ENCODE measurements around the gene NUDT22.

The NUDT22 gene

GRCh38 chr11:64225608-64226506, at the start of gene NUDT22, which contains the start of gene TRPT1:
TSS of gene NUDT22 (plus strand) at chr11:64226274. CDS start at chr11:64226653, 379 bp downstream.
TSS of gene TRPT1 (minus strand) at chr11:64226186. CDS start at chr11:64225860, 326 bp downstream.
- DNase-seq: peak; percentile 23

GRCh38 chr11:64176751-64177150, 49.3 kb upstream of the NUDT22 start:
- DNase-seq: no peak

- no peak for DNase-seq
Observed at GRCh38 chr11:64178203-64178602, 47.9 kb upstream of the NUDT22 start.

GRCh38 chr11:64178951-64179639, 47.0 kb upstream of the NUDT22 start:
- DNase-seq: no peak

GRCh38 chr11:64180891-64181290, 45.2 kb upstream of the NUDT22 start:
- no peak for DNase-seq

- peak; percentile 23 for DNase-seq
Observed at GRCh38 chr11:64181506-64182411, 44.3 kb upstream of the NUDT22 start.

GRCh38 chr11:64183890-64184289, 42.2 kb upstream of the NUDT22 start:
- DNase-seq: no peak

GRCh38 chr11:64185175-64185692, 40.8 kb upstream of the NUDT22 start:
- no peak for DNase-seq

GRCh38 chr11:64185693-64186491, 40.2 kb upstream of the NUDT22 start, which contains the start of gene STIP1:
TSS of gene STIP1 (plus strand) at chr11:64186171. CDS start at chr11:64186262, 91 bp downstream.
- DNase-seq: peak; percentile 99

- DNase-seq: no peak
Observed at GRCh38 chr11:64186492-64187165, 39.4 kb upstream of the NUDT22 start.

- no peak for DNase-seq
Observed at GRCh38 chr11:64192434-64192833, 33.6 kb upstream of the NUDT22 start.

- DNase-seq: no peak
Observed at GRCh38 chr11:64196626-64197025, 29.4 kb upstream of the NUDT22 start.

GRCh38 chr11:64198511-64198910, 27.6 kb upstream of the NUDT22 start:
- DNase-seq: no peak

- DNase-seq: no peak
Observed at GRCh38 chr11:64201543-64201942, 24.5 kb upstream of the NUDT22 start.

- no peak for DNase-seq
Observed at GRCh38 chr11:64202992-64203391, 23.1 kb upstream of the NUDT22 start.

GRCh38 chr11:64203421-64204079, 22.5 kb upstream of the NUDT22 start:
- DNase-seq: no peak

GRCh38 chr11:64204080-64204440, 22.0 kb upstream of the NUDT22 start:
- DNase-seq: no peak

- peak; percentile 88 for DNase-seq
Observed at GRCh38 chr11:64204464-64204989, 21.5 kb upstream of the NUDT22 start.

- no peak for DNase-seq
Observed at GRCh38 chr11:64206457-64207255, 19.4 kb upstream of the NUDT22 start, which contains the start of gene FERMT3. TSS of gene FERMT3 (plus strand) at chr11:64206721. CDS start at chr11:64207365, 644 bp downstream.

All from NCI-H2029 treated with DMSO at 0.1 percent for 48 hours (cell line).